Left lung (tissue), 10 donors: ENCODE results near the gene EPX. TPM values are rescaled to one million over a fixed set of nuclear protein-coding genes. Genes with fewer than 3 reads are reported as not detected.

Experiments used
- ATAC-seq: fragments of 200-7000 bp; cut with Tn5 transposase; one replicate; pipeline ENCODE4 v1.9.1; 2020; ENCODE audit warnings: moderate library complexity
- DNase-seq, 4 donors: peaks; one replicate each; pipeline ENCODE4 v3.0.0-alpha.2; 2013 to 2020
- H3K27ac ChIP-seq, 2 donors: fragments of 200-600 bp; sonication (generic) in 1 of 2; one replicate each; pipeline versions ENCODE4 v1.5.0 to v1.8.0; 2020 to 2021
- H3K27me3 ChIP-seq, 2 donors: fragments of 200-600 bp; sonication (generic) in 1 of 2; one replicate each; pipeline versions ENCODE4 v1.5.0 to v1.8.0; 2020 to 2021
- H3K36me3 ChIP-seq, 2 donors: fragments of 200-600 bp; sonication (generic) in 1 of 2; one replicate each; pipeline versions ENCODE4 v1.5.0 to v1.8.0; 2020 to 2021
- H3K4me1 ChIP-seq, 2 donors: fragments of 200-600 bp; one replicate each; pipeline ENCODE4 v1.8.0; 2021
- H3K4me3 ChIP-seq, 2 donors: fragments of 200-600 bp; sonication (generic) in 1 of 2; one replicate each; pipeline versions ENCODE4 v1.5.0 to v1.8.0; 2020 to 2021; ENCODE audit warnings: mild to moderate bottlenecking in 1 of 2
- H3K9me3 ChIP-seq, 2 donors: fragments of 200-600 bp; sonication (generic) in 1 of 2; one replicate each; pipeline versions ENCODE4 v1.5.0 to v1.8.0; 2020 to 2021
- CTCF ChIP-seq, 2 donors: fragments of 200-600 bp; sonication (generic) in 1 of 2; IDR thresholded peaks; one replicate each; pipeline versions ENCODE4 v1.5.0 to v1.8.0; 2021; ENCODE audit warnings: antibody characterized with exemption in 2 of 2
- intact Hi-C, 2 donors: fragments of 100-400 bp; cut with DNase I; formaldehyde crosslinking; loops; one replicate each; pipeline versions ENCODE4 v1.11.2 to v1.14.2; 2022
- polyA plus RNA-seq, 6 donors: library from polyadenylated mRNA; unstranded; fragments of 120-200 nt; gene quantifications; one replicate each; pipeline ENCODE4 v1.2.1, GENCODE V29; 2013; ENCODE audit not compliant: insufficient read length in 6 of 6
- total RNA-seq, 2 donors: library from RNA; stranded (reverse); fragmentation: NEBNext Ultra II Directional; extraction: Animal tissue kit (Norgen Biotek cat#: 25700); gene quantifications; one replicate each; pipeline ENCODE4 v1.2.1, GENCODE V29; 2021
- donor health status: DM: no; HTN: yes; CAD: no.
- donor health status: DM: no; HTN: no; CAD: no.

The EPX gene
- total and polyA plus RNA-seq, 8 donors = 0.63 to 1.2 (median 0.90) TPM; not detected in 2

DNA sequence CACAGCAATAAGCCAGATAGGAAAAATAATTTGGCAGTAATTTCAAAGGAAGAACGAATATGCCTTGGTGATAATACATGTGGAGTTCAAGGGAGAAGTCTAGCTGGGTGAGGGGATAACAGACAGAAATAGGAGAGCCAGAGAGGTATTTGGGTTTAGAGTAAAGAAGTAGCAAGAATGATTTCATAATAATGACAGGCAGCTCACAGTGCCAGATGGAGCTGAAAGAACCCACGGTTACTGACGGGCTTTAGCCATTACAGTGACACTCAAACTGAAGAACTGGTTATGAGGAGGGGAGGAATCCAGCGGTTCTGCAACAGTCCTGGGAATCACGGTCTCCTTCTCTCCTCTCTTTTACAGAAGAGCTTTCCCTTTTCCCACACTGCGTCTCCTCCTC lies 42.1 kb upstream of the EPX start:
- TF ChIP-seq CTCF (IDR thresholded peaks at IDR 0.05) = no peak
- ATAC-seq = no peak
- peaks cover 0 to 12% of the 10 kb centered on the region in 2 donors for H3K4me1 ChIP-seq
- no peak for DNase-seq
- no peak overlapping the region for H3K4me3 ChIP-seq
- no peak overlapping the region for H3K27ac ChIP-seq
- intact Hi-C loops = no loop called here
- H3K9me3 ChIP-seq = peaks cover 0 to 12% of the 10 kb centered on the region in 2 donors
- H3K27me3 ChIP-seq = peaks cover 0 to 15% of the 10 kb centered on the region in 2 donors
- H3K36me3 ChIP-seq = no peaks in the 10 kb centered on the region

DNA sequence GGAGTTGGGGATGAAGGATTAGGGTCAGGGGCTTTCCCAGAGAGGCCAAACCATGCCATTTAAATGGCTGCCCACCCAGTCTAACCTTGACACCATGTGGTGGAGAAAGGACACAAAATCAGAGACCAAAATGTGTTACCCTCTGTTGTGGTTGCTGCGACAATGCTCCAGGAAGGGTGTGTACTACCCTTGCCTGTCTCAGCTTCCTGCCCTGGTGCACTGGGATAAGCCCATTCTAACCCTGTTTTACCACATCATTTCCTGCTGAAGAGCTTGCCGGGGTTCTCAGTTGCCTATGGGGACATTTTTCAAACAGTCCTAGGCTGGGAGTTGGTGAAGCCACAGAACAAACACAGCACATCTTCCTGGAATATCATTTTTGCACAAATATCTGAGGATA lies 39.5 kb upstream of the EPX start:
- intact Hi-C loops = no loop called here
- DNase-seq (no peak), ATAC-seq (peak; percentile 18)
- Histone ChIP-seq H3K9me3 (no peaks in the 10 kb centered on the region), H3K4me3 (no peak overlapping the region), H3K4me1 (peaks cover 0 to 23% of the 10 kb centered on the region in 2 donors), H3K36me3 (no peaks in the 10 kb centered on the region), H3K27ac (peak overlapping the region in 1 of 2 donors; percentile 53), H3K27me3 (peaks cover 12 to 41% of the 10 kb centered on the region in 2 donors)
- no peak for TF ChIP-seq CTCF (IDR thresholded peaks at IDR 0.05)

DNA sequence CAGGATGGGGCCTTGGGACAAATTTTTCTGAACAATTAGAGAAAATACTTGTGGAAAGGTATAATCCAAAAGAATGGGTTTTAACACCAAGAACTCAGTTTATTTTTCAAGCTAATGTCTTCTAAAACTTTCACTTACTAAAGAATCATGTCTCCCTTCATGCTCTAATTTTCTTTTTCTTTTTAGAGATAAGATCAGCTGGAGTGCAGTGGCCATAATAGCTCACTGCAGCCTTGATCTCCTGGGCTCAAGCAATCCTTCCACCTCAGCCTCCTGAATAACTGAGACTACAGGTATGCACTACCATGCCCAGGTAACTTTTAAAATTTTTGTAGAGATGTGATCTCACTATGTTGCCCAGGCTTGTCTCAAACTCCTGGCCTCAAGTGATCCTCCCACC lies 38.9 kb upstream of the EPX start:
- Histone ChIP-seq H3K4me3 (no peak overlapping the region), H3K9me3 (no peaks in the 10 kb centered on the region), H3K27me3 (peaks cover 16 to 46% of the 10 kb centered on the region in 2 donors), H3K4me1 (peaks cover 0 to 23% of the 10 kb centered on the region in 2 donors), H3K27ac (peak overlapping the region in 1 of 2 donors; percentile 53), H3K36me3 (no peaks in the 10 kb centered on the region)
- intact Hi-C loops = no loop called here
- ATAC-seq (no peak), DNase-seq (no peak)
- TF ChIP-seq CTCF (IDR thresholded peaks at IDR 0.05) = no peak

- ATAC-seq (peak; percentile 88), DNase-seq (peak; percentile 7 to 79 (median 24))
- H3K9me3 ChIP-seq = no peaks in the 10 kb centered on the region
- TF ChIP-seq CTCF (IDR thresholded peaks at IDR 0.05) = no peak
- H3K27ac ChIP-seq = no peak overlapping the region
- H3K27me3 ChIP-seq = peaks cover 20 to 62% of the 10 kb centered on the region in 2 donors
- intact Hi-C loops = no loop called here
- peaks cover 0 to 23% of the 10 kb centered on the region in 2 donors for H3K4me1 ChIP-seq
- H3K36me3 ChIP-seq = no peaks in the 10 kb centered on the region
- peak overlapping the region; percentile 21 to 36 for H3K4me3 ChIP-seq
These were observed 35.4 kb upstream of the EPX start for GRCh38 chr17:58156839-58157803.

GRCh38 chr17:58158181-58158580 lies 34.3 kb upstream of the EPX start:
- Histone ChIP-seq H3K4me1 (peaks cover 0 to 16% of the 10 kb centered on the region in 2 donors), H3K4me3 (no peak overlapping the region), H3K36me3 (no peaks in the 10 kb centered on the region), H3K27me3 (peaks cover 20 to 62% of the 10 kb centered on the region in 2 donors), H3K9me3 (no peaks in the 10 kb centered on the region), H3K27ac (no peak overlapping the region)
- ATAC-seq = no peak
- no peak for TF ChIP-seq CTCF (IDR thresholded peaks at IDR 0.05)
- intact Hi-C loops = no loop called here
- DNase-seq = no peak
